Frontal cortex (tissue), 4 donors: ENCODE data around the gene GRSF1. TPM values are rescaled to one million over a fixed set of nuclear protein-coding genes. Genes with fewer than 3 reads are reported as not detected.

Source experiments
- DNase-seq, 2 donors: peaks; one replicate each; pipeline ENCODE4 v3.0.0; 2012; ENCODE audit warnings: low spot score in 2 of 2
- FAIRE-seq: peaks from 2 replicates; lab custom pipeline; 2012; peaks lifted over from hg19 to GRCh38; lab: Jason Lieb, UNC
- total RNA-seq: library from RNA; depleted of rRNA; stranded (reverse); fragments of >200 nt; gene quantifications from one replicate; pipeline ENCODE4 v1.2.3, GENCODE V29; 2014
- donor health status: control.
- donor health status: control.
- donor health status: control.

The GRSF1 gene
- total RNA-seq, 1 donor from 2014 or later: 47.3 TPM

- FAIRE-seq (no peak), DNase-seq (peak; percentile 54 to 63)
Measured at GRCh38 chr4:70838666-70839588, 763 bp downstream of the GRSF1 start.

- DNase-seq (no peak), FAIRE-seq (no peak)
Measured at GRCh38 chr4:70838204-70838603, 1.5 kb downstream of the GRSF1 start.

- no peak for FAIRE-seq
- no peak for DNase-seq
Measured at GRCh38 chr4:70836081-70836480, 3.6 kb downstream of the GRSF1 start.

GRCh38 chr4:70833675-70834074 is 6.0 kb downstream of the GRSF1 start:
- no peak for DNase-seq
- no peak for FAIRE-seq

- FAIRE-seq: no peak
- no peak for DNase-seq
Measured at GRCh38 chr4:70831293-70831692, 8.4 kb downstream of the GRSF1 start.

GRCh38 chr4:70830054-70830453 is 9.6 kb downstream of the GRSF1 start:
- no peak for FAIRE-seq
- DNase-seq: no peak

GRCh38 chr4:70829492-70829891 is 10.2 kb downstream of the GRSF1 start:
- FAIRE-seq: no peak
- no peak for DNase-seq

- FAIRE-seq (no peak), DNase-seq (no peak)
Measured at GRCh38 chr4:70829015-70829414, 10.7 kb downstream of the GRSF1 start.

GRCh38 chr4:70818921-70819320 is 20.8 kb downstream of the GRSF1 start:
- FAIRE-seq: no peak

GRCh38 chr4:70818173-70818855 is 21.4 kb downstream of the GRSF1 start:
- no peak for FAIRE-seq
- DNase-seq: no peak

More at GRCh38 chr4:70818921-70819320, 20.8 kb downstream of the GRSF1 start:
- no peak for DNase-seq

GRCh38 chr4:70816894-70817293 is 22.8 kb downstream of the GRSF1 start:
- FAIRE-seq: no peak

GRCh38 chr4:70815370-70815769 is 24.3 kb downstream of the GRSF1 start:
- FAIRE-seq (no peak), DNase-seq (no peak)

More at GRCh38 chr4:70816894-70817293, 22.8 kb downstream of the GRSF1 start:
- no peak for DNase-seq

GRCh38 chr4:70808151-70808550 is 31.5 kb downstream of the GRSF1 start:
- FAIRE-seq: no peak

GRCh38 chr4:70802928-70803580 is 36.6 kb downstream of the GRSF1 start:
- DNase-seq (no peak), FAIRE-seq (no peak)

More at GRCh38 chr4:70808151-70808550, 31.5 kb downstream of the GRSF1 start:
- DNase-seq: no peak

- DNase-seq (no peak), FAIRE-seq (no peak)
Measured at GRCh38 chr4:70801265-70801809, 38.4 kb downstream of the GRSF1 start.

- DNase-seq (no peak), FAIRE-seq (no peak)
Measured at GRCh38 chr4:70793626-70794025, 46.1 kb downstream of the GRSF1 start.

GRCh38 chr4:70788733-70789132 is 51.0 kb downstream of the GRSF1 start:
- no peak for FAIRE-seq
- no peak for DNase-seq

- FAIRE-seq (no peak), DNase-seq (no peak)
Measured at GRCh38 chr4:70787496-70787895, 52.2 kb downstream of the GRSF1 start.

- no peak for FAIRE-seq
- no peak for DNase-seq
Measured at GRCh38 chr4:70783096-70783495, 56.6 kb downstream of the GRSF1 start.

GRCh38 chr4:70778888-70779422 is 60.7 kb downstream of the GRSF1 start:
- peak in 1 of 2 donors; percentile 16 for DNase-seq
- no peak for FAIRE-seq
